Measurements from ENCODE around the gene KCNQ4.
A peak's percentile ranks its signal among the peaks of the same experiment; 100 is the strongest.

- TF ChIP-seq CTCF (IDR thresholded peaks at IDR 0.05) (peak; percentile 52), POLR2A (IDR thresholded peaks at IDR 0.05; ENCODE audit: low read length) (peak; percentile 94), EP300 (IDR thresholded peaks at IDR 0.05) (no peak), MAX (IDR thresholded peaks at IDR 0.05) (peak; percentile 32), RARB (CRISPR knock-in tag; IDR thresholded peaks at IDR 0.05) (no peak), FOXS1 (CRISPR knock-in tag; IDR thresholded peaks at IDR 0.05) (no peak), CBX8 (IDR thresholded peaks at IDR 0.05) (no peak)
Measured at GRCh38 chr1:40862008-40862863, 78.6 kb downstream of the KCNQ4 start, which contains the start of gene CITED4.
